Activated CD4-positive, alpha-beta T cell treated with anti-CD3 and anti-CD28 coated beads, Interleukin-2, amount 10 ng/mL, durations not matched to agents 7 days and 5 days (primary cell): ENCODE data around the gene SCAI. TPM values are rescaled to one million over a fixed set of nuclear protein-coding genes. Genes with fewer than 3 reads are reported as not detected.
"Not testable (repeated sequence)": the region's sequence is repeated elsewhere in the genome, so short reads cannot be mapped to it uniquely, and the experiment has no call there.

ENCODE experiments used
- CTCF ChIA-PET: fragments of 350-600 bp; sonication (Branson Sonifier 250); formaldehyde crosslinking; loops from one replicate; lab custom pipeline; 2021; ENCODE audit warnings: antibody characterized with exemption; lab: Charles Lee
- POLR2A ChIA-PET: fragments of 350-600 bp; sonication (Branson Sonifier 250); formaldehyde crosslinking; loops from one replicate; lab custom pipeline; 2021; ENCODE audit warnings: antibody characterized with exemption; lab: Charles Lee
- DNase-seq: peaks from one replicate; pipeline ENCODE4 v3.0.0-alpha.2; 2020
- H3K27ac Mint-ChIP-seq: one replicate; pipeline ENCODE4 v1.8.0; 2021; ENCODE audit warnings: mild to moderate bottlenecking, moderate library complexity, mixed read lengths
- H3K27me3 Mint-ChIP-seq: one replicate; pipeline ENCODE4 v1.8.0; 2021; ENCODE audit warnings: mixed read lengths
- H3K36me3 Mint-ChIP-seq: one replicate; pipeline ENCODE4 v1.8.0; 2021; ENCODE audit warnings: low read depth, mixed read lengths
- H3K4me1 Mint-ChIP-seq: one replicate; pipeline ENCODE4 v1.8.0; 2021; ENCODE audit warnings: mixed read lengths
- H3K4me3 Mint-ChIP-seq: one replicate; pipeline ENCODE4 v1.8.0; 2021; ENCODE audit warnings: mild to moderate bottlenecking, moderate library complexity, mixed read lengths
- H3K9me3 Mint-ChIP-seq: one replicate; pipeline ENCODE4 v1.8.0; 2021; ENCODE audit warnings: mixed read lengths
- total RNA-seq, 2 experiments: library from RNA; stranded (reverse); gene quantifications; one replicate each; pipeline ENCODE4 v1.2.3, GENCODE V29; 2021

SCAI gene
- total RNA-seq, 2 experiments from 2014 or later, result 11.2 to 12.5 TPM

GRCh38 chr9:124949387-124949786 lies 193.9 kb downstream of the SCAI start:
- CTCF ChIA-PET, result interaction anchor here (1.2 kb wide), 1 partner anchor 8 kb away, joined by 3 read pairs; the partner anchor contains the start of gene GOLGA1
- H3K9me3 Mint-ChIP-seq, result no peaks in the 10 kb centered on the region
- peaks cover 6% of the 10 kb centered on the region for H3K36me3 Mint-ChIP-seq
- H3K4me1 Mint-ChIP-seq, result no peaks in the 10 kb centered on the region
- POLR2A ChIA-PET, result no interaction called here
- no peaks in the 10 kb centered on the region for H3K27me3 Mint-ChIP-seq
- no peak overlapping the region for H3K4me3 Mint-ChIP-seq
- H3K27ac Mint-ChIP-seq, result no peak overlapping the region
- DNase-seq, result no peak

- ChIA-PET POLR2A (no interaction called here), CTCF (no interaction called here)
- Mint-ChIP-seq H3K4me1 (peaks cover 2% of the 10 kb centered on the region), H3K27ac (no peak overlapping the region), H3K27me3 (no peaks in the 10 kb centered on the region), H3K4me3 (no peak overlapping the region), H3K36me3 (peaks cover 7% of the 10 kb centered on the region), H3K9me3 (no peaks in the 10 kb centered on the region)
- DNase-seq, result no peak
Observed at GRCh38 chr9:124947727-124948391, 195.5 kb downstream of the SCAI start.

- no peak for DNase-seq
- CTCF ChIA-PET, result no interaction called here
- Mint-ChIP-seq H3K27me3 (no peaks in the 10 kb centered on the region), H3K36me3 (peaks cover 12% of the 10 kb centered on the region), H3K27ac (no peak overlapping the region), H3K4me1 (peaks cover 12% of the 10 kb centered on the region), H3K9me3 (no peaks in the 10 kb centered on the region), H3K4me3 (no peak overlapping the region)
- POLR2A ChIA-PET, result no interaction called here
Observed at GRCh38 chr9:124946167-124946566, 197.2 kb downstream of the SCAI start.

GRCh38 chr9:124941679-124942561 lies 201.4 kb downstream of the SCAI start:
- Mint-ChIP-seq H3K27me3 (no peaks in the 10 kb centered on the region), H3K27ac (peak overlapping the region; percentile 97), H3K4me1 (peaks cover 30% of the 10 kb centered on the region), H3K9me3 (no peaks in the 10 kb centered on the region), H3K36me3 (peaks cover 15% of the 10 kb centered on the region), H3K4me3 (peak overlapping the region; percentile 86)
- DNase-seq, result peak; percentile 81
- ChIA-PET POLR2A (interaction anchor here (0.7 kb wide), 1 partner anchor 186 kb away, joined by 5 read pairs; no protein-coding TSS in a partner anchor), CTCF (interaction anchor here (0.9 to 1.2 kb wide), 3 partner anchors 8 to 205 kb away, joined by 3 read pairs; no protein-coding TSS in a partner anchor)

GRCh38 chr9:124940894-124941678 lies 202.2 kb downstream of the SCAI start, which contains the start of gene GOLGA1:
Gene GOLGA1 (minus strand): TSS chr9:124941083. CDS start chr9:124938711, 2,372 bp downstream.
- POLR2A ChIA-PET, result interaction anchor here (0.7 kb wide), 1 partner anchor 186 kb away, joined by 5 read pairs; no protein-coding TSS in a partner anchor

GRCh38 chr9:124940521-124940893 lies 202.8 kb downstream of the SCAI start:
- POLR2A ChIA-PET, result no interaction called here
- CTCF ChIA-PET, result interaction anchor here (1.0 kb wide), 1 partner anchor 10 kb away, joined by 3 read pairs; no protein-coding TSS in a partner anchor
- H3K27me3 Mint-ChIP-seq, result no peaks in the 10 kb centered on the region
- peaks cover 30% of the 10 kb centered on the region for H3K4me1 Mint-ChIP-seq
- peak overlapping the region; percentile 97 for H3K27ac Mint-ChIP-seq
- peaks cover 21% of the 10 kb centered on the region for H3K36me3 Mint-ChIP-seq
- H3K9me3 Mint-ChIP-seq, result no peaks in the 10 kb centered on the region
- DNase-seq, result no peak
- peak overlapping the region; percentile 86 for H3K4me3 Mint-ChIP-seq

More at GRCh38 chr9:124940894-124941678, 202.2 kb downstream of the SCAI start, which contains the start of gene GOLGA1:
- Mint-ChIP-seq H3K4me1 (peaks cover 30% of the 10 kb centered on the region), H3K4me3 (peak within 1 kb of the TSS; percentile 86), H3K27ac (peak within 1 kb of the TSS; percentile 97), H3K36me3 (peaks cover 18% of the 10 kb centered on the region), H3K9me3 (no peaks in the 10 kb centered on the region), H3K27me3 (no peaks in the 10 kb centered on the region)
- CTCF ChIA-PET, result interaction anchor here (0.9 to 1.2 kb wide), 3 partner anchors 9 to 206 kb away, joined by 3 read pairs; no protein-coding TSS in a partner anchor
- DNase-seq, result peak; percentile 93

- Mint-ChIP-seq H3K36me3 (peaks cover 22% of the 10 kb centered on the region), H3K9me3 (no peaks in the 10 kb centered on the region), H3K27me3 (no peaks in the 10 kb centered on the region), H3K27ac (peak overlapping the region; percentile 97), H3K4me3 (peak overlapping the region; percentile 86), H3K4me1 (peaks cover 30% of the 10 kb centered on the region)
- ChIA-PET CTCF (interaction anchor here (0.5 to 1.0 kb wide), 2 partner anchors 10 to 107 kb away, joined by 3 to 4 read pairs; no protein-coding TSS in a partner anchor), POLR2A (no interaction called here)
- no peak for DNase-seq
Observed at GRCh38 chr9:124939944-124940343, 203.4 kb downstream of the SCAI start.

- H3K27me3 Mint-ChIP-seq, result no peaks in the 10 kb centered on the region
- ChIA-PET POLR2A (no interaction called here), CTCF (no interaction called here)
- no peak overlapping the region for H3K4me3 Mint-ChIP-seq
- DNase-seq, result no peak
- peaks cover 29% of the 10 kb centered on the region for H3K36me3 Mint-ChIP-seq
- no peaks in the 10 kb centered on the region for H3K9me3 Mint-ChIP-seq
- H3K27ac Mint-ChIP-seq, result no peak overlapping the region
- peaks cover 19% of the 10 kb centered on the region for H3K4me1 Mint-ChIP-seq
Observed at GRCh38 chr9:124934290-124934689, 209.0 kb downstream of the SCAI start.

- peaks cover 15% of the 10 kb centered on the region for H3K4me1 Mint-ChIP-seq
- H3K36me3 Mint-ChIP-seq, result peaks cover 37% of the 10 kb centered on the region
- ChIA-PET POLR2A (no interaction called here), CTCF (interaction anchor here (1.0 kb wide), 1 partner anchor 12 kb away, joined by 3 read pairs; no protein-coding TSS in a partner anchor)
- H3K27me3 Mint-ChIP-seq, result no peaks in the 10 kb centered on the region
- DNase-seq, result no peak
- H3K4me3 Mint-ChIP-seq, result no peak overlapping the region
- H3K9me3 Mint-ChIP-seq, result no peaks in the 10 kb centered on the region
- H3K27ac Mint-ChIP-seq, result no peak overlapping the region
Observed at GRCh38 chr9:124932333-124932732, 211.0 kb downstream of the SCAI start.

GRCh38 chr9:124929464-124929863 lies 213.9 kb downstream of the SCAI start:
- H3K4me1 Mint-ChIP-seq, result peaks cover 14% of the 10 kb centered on the region
- ChIA-PET CTCF (interaction anchor here (1.6 kb wide), 1 partner anchor 11 kb away, joined by 3 read pairs; no protein-coding TSS in a partner anchor), POLR2A (interaction anchor here (0.7 kb wide), 1 partner anchor 702 kb away, joined by 3 read pairs; no protein-coding TSS in a partner anchor)
- H3K27ac Mint-ChIP-seq, result no peak overlapping the region
- no peak for DNase-seq
- no peak overlapping the region for H3K4me3 Mint-ChIP-seq
- H3K9me3 Mint-ChIP-seq, result no peaks in the 10 kb centered on the region
- no peaks in the 10 kb centered on the region for H3K27me3 Mint-ChIP-seq
- peaks cover 35% of the 10 kb centered on the region for H3K36me3 Mint-ChIP-seq

GRCh38 chr9:124928116-124928515 lies 215.2 kb downstream of the SCAI start:
- Mint-ChIP-seq H3K36me3 (peaks cover 26% of the 10 kb centered on the region), H3K4me3 (no peak overlapping the region), H3K9me3 (no peaks in the 10 kb centered on the region), H3K27me3 (no peaks in the 10 kb centered on the region), H3K27ac (no peak overlapping the region), H3K4me1 (peaks cover 9% of the 10 kb centered on the region)
- POLR2A ChIA-PET, result no interaction called here
- CTCF ChIA-PET, result no interaction called here
- DNase-seq, result no peak

GRCh38 chr9:124920394-124920793 lies 222.9 kb downstream of the SCAI start:
- DNase-seq, H3K9me3 Mint-ChIP-seq, H3K27ac Mint-ChIP-seq, CTCF ChIA-PET, H3K4me1 Mint-ChIP-seq, POLR2A ChIA-PET, H3K4me3 Mint-ChIP-seq, H3K27me3 Mint-ChIP-seq: not testable (repeated sequence)
- peaks cover 22% of the 10 kb centered on the region for H3K36me3 Mint-ChIP-seq
